ENCODE data around the gene RALGDS. TPM values are rescaled to one million over a fixed set of nuclear protein-coding genes. Genes with fewer than 3 reads are reported as not detected.

RALGDS gene
- total and polyA plus RNA-seq, 9 of the 15 experiments (the other 6 are each of a cell fraction or from before 2014, with no cell fraction given) = 0.75 to 43.3 (median 27.1) TPM

DNA sequence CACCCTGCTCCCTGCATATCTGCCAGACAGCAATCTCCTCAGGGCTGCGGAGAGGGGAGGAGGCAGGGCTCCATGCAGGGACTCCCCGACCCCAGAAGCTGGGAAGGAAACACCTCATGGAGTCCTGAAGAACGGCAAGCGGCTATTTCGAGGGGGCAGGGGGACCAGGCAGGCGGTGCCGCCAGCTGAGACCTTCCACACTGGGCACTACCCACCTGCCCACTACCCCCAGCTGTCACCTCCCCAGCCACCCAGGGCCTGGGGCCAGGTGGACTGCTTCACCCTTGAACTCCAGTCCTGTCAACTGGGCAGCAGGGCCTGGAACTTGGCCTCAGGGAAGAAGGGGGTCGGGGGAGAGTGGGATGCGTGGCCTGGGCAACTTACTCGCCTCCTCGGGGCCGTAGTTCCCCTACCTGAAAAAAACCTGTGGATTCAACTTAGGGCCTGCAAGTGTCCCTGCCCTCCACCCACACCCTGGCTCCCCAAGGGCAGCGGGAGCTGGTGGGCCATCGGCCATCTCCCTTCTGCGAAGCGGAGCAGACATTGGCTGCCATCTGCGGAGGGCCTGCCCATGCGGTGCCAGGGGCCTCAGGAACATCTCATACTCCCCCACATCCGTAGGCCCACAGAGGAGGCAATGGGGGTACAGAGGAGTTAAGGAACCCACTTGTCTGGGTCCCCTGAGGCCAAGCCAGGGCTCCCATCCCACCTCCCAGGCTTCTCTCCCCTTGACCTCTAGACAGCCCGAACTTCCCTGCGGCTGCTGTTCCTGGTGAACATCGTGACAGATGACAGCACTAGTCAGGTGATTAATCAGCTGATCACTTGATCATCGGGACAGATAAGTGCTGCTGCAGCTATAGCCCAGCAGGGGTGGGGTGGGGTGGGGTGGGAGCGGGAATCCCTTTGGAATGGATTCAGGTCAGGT lies 18.5 kb upstream of the RALGDS start:
- no TSS peak for BruUV-seq (replicated peaks)
- Histone ChIP-seq H3K27ac (ENCODE audit: extremely low read depth, low read depth, low read length) (no peak overlapping the region), H3K4me2 (ENCODE audit: insufficient read depth, low read length) (no peak overlapping the region), H3K27me3 (ENCODE audit: control insufficient read depth in 2 of 2, insufficient read depth in 2 of 2, low read length in 2 of 2) (no peaks in the 10 kb centered on the region), H3K36me3 (ENCODE audit: control insufficient read depth, insufficient read depth, low read length) (peaks cover 24% of the 10 kb centered on the region; the same call in 2 of the 3 replicates), H3K4me1 (replicated peaks in 1 of 2; ENCODE audit: control insufficient read depth in 2 of 2, insufficient read depth in 2 of 2, low read length in 2 of 2) (peaks cover 84 to 93% of the 10 kb centered on the region in 2 experiments), H3K9me1 (ENCODE audit: control insufficient read depth, insufficient read depth, low read length) (peaks cover 9% of the 10 kb centered on the region), H4K20me1 (replicated peaks; ENCODE audit: control insufficient read depth, insufficient read depth, low read length) (peaks cover 10% of the 10 kb centered on the region; the same call in 1 of the 2 replicates), H2AFZ (ENCODE audit: low read depth, low read length) (no peak overlapping the region), H3K79me2 (ENCODE audit: control insufficient read depth, insufficient read depth, low read length) (peaks cover 94% of the 10 kb centered on the region), H3K9ac (ENCODE audit: insufficient read depth in 1 of 2, low read depth in 2 of 2, low read length in 2 of 2) (peak overlapping the region in 1 of 2 experiments; percentile 85; a peak in 2 of 4 replicates), H3K9me3 (replicated peaks; ENCODE audit: control insufficient read depth, insufficient read depth, low read depth, low read length) (no peaks in the 10 kb centered on the region), H3K4me3 (no peak overlapping the region)
- in situ Hi-C loops (cut with MboI) (no loop called here), intact Hi-C loops (cut with micrococcal nuclease) (no loop called here)
- ChIA-PET CTCF (ENCODE audit: low intra/inter-chr PET ratio) (no interaction called here), POLR2A (interaction anchor here (0.7 kb wide), 1 partner anchor 42 kb away, joined by 3 read pairs; no protein-coding TSS in a partner anchor)
- 74% methylated on average over 22 of the region's 24 CpGs for WGBS (ENCODE audit: insufficient coverage, low coverage, missing lambda C conversion rate)
- DNase-seq (ENCODE audit: extremely low read depth in 1 of 4, low spot score in 3 of 4) = no peak
- ATAC-seq = no peak
- FAIRE-seq = no peak
- 0 out of 2 replicates have a peak, but pooled peaks have one; percentile 35 for TF ChIP-seq ZNF175 (CRISPR knock-in tag; IDR thresholded peaks at IDR 0.05; ENCODE audit: low read depth)
- TF ChIP-seq ZNF766 (CRISPR knock-in tag; conservative IDR thresholded peaks at IDR 0.05) = 0 out of 2 replicates have a peak, but pooled peaks have one; percentile 38
- no peak for TF ChIP-seq ZKSCAN3 (CRISPR knock-in tag; IDR thresholded peaks at IDR 0.05)
- TF ChIP-seq POLR2G (IDR thresholded peaks at IDR 0.05; ENCODE audit: low read depth, low read length) = 0 out of 2 replicates have a peak, but pooled peaks have one; percentile 33
- no peak for TF ChIP-seq CHD2 (IDR thresholded peaks at IDR 0.05; ENCODE audit: low read depth, low read length)
- no peak for TF ChIP-seq NFXL1 (CRISPR knock-in tag; IDR thresholded peaks at IDR 0.05)
- peak; percentile 41 for TF ChIP-seq MEIS2 (IDR thresholded peaks at IDR 0.05; ENCODE audit: partially characterized antibody)
- TF ChIP-seq RBFOX2 (IDR thresholded peaks at IDR 0.05; ENCODE audit: low read depth, low read length) = 0 out of 2 replicates have a peak, but pooled peaks have one; percentile 12
- TF ChIP-seq KLF13 (tag; IDR thresholded peaks at IDR 0.05; ENCODE audit: borderline replicate concordance, low read depth) = no peak
- TF ChIP-seq SRSF1 (IDR thresholded peaks at IDR 0.05; ENCODE audit: low read depth, low read length) = no peak
- no peak for TF ChIP-seq ZNF253 (CRISPR knock-in tag; conservative IDR thresholded peaks at IDR 0.05)
- TF ChIP-seq BHLHE40 (IDR thresholded peaks at IDR 0.05; ENCODE audit: low read length) = 0 out of 2 replicates have a peak, but pooled peaks have one; percentile 36
- no peak for TF ChIP-seq DIDO1 (tag; IDR thresholded peaks at IDR 0.05; ENCODE audit: low read depth)
- TF ChIP-seq JUND (IDR thresholded peaks at IDR 0.05; ENCODE audit: borderline replicate concordance, low read depth, low read length) = 0 out of 2 replicates have a peak, but pooled peaks have one; percentile 10
- no peak for TF ChIP-seq JUND (tag; IDR thresholded peaks at IDR 0.05; ENCODE audit: borderline replicate concordance, low read depth, low read length)
- no peak for TF ChIP-seq GABPB2 (CRISPR knock-in tag; conservative IDR thresholded peaks at IDR 0.05)
- 0 out of 2 replicates have a peak, but pooled peaks have one; percentile 40 for TF ChIP-seq BACH1 (tag; IDR thresholded peaks at IDR 0.05)
- peak; percentile 25 for TF ChIP-seq DACH1 (IDR thresholded peaks at IDR 0.05; ENCODE audit: partially characterized antibody)
- TF ChIP-seq, protein P1, sequence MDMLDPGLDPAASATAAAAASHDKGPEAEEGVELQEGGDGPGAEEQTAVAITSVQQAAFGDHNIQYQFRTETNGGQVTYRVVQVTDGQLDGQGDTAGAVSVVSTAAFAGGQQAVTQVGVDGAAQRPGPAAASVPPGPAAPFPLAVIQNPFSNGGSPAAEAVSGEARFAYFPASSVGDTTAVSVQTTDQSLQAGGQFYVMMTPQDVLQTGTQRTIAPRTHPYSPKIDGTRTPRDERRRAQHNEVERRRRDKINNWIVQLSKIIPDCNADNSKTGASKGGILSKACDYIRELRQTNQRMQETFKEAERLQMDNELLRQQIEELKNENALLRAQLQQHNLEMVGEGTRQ (CRISPR knock-in tag; IDR thresholded peaks at IDR 0.05) = peak; percentile 53
- TF ChIP-seq, protein P2, sequence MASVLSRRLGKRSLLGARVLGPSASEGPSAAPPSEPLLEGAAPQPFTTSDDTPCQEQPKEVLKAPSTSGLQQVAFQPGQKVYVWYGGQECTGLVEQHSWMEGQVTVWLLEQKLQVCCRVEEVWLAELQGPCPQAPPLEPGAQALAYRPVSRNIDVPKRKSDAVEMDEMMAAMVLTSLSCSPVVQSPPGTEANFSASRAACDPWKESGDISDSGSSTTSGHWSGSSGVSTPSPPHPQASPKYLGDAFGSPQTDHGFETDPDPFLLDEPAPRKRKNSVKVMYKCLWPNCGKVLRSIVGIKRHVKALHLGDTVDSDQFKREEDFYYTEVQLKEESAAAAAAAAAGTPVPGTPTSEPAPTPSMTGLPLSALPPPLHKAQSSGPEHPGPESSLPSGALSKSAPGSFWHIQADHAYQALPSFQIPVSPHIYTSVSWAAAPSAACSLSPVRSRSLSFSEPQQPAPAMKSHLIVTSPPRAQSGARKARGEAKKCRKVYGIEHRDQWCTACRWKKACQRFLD (CRISPR knock-in tag; IDR thresholded peaks at IDR 0.05) = peak; percentile 34; the same call in 1 of the 2 replicates
